Measurements from ENCODE around the gene TMED4.
"Not testable (repeated sequence)": the region's sequence is repeated elsewhere in the genome, so short reads cannot be mapped to it uniquely, and the experiment has no call there.

TMED4 gene

DNA sequence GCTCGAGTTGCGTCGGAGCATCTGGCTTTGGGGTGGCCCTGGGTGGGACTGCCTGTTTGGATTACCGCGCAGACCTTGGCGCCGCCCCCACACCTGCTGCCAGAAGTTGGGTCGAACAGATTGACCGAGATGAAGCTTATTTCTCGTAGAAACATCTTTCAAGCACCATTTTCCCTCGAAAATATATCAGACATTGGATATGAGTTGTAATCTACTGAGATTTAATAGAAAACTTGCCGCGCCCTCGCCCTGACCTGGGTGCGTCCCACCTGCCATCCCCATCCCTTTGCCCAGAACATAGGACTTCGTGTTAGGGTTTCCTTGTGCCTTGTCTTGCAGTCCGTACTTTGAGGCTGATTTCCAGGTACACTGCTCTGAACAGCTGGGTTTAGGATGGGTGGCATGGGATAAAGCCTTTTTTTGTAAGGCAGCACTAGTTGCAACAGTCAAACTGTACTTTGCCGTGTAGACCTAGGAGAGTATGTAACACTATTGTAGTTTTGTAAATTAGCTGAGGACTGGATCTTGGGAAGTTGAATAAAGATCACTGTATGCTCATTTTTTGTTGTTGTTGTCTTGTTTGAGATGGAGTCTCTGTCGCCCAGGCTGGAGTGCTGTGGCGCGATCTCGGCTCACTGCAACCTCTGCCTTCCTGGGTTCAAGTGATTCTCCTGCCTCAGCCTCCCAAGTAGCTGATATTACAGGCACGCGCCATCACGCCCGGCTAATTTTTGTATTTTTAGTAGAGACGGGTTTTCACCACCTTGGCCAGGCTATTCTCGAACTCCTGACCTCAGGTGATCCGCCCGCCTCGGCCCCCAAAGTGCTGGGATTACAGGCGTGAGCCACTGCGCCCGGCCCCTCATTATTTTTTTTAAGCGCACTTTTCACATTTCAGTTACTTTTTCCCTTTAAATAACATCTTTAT lies 25.4 kb upstream of the TMED4 start:
- peak overlapping the region; percentile 72 for H3K4me3 ChIP-seq (ENCODE audit: low read depth, low read length)

- peak within 1 kb of the TSS; percentile 72 for H3K4me3 ChIP-seq (ENCODE audit: low read depth, low read length)
Measured at GRCh38 chr7:44606341-44607140, 24.5 kb upstream of the TMED4 start, which contains the start of gene OGDH. OGDH (plus strand) TSS chr7:44606627; CDS start chr7:44624344, 17,717 bp downstream.

- H3K4me3 ChIP-seq (ENCODE audit: low read depth, low read length): no peak overlapping the region
Measured at GRCh38 chr7:44604941-44605340, 22.9 kb upstream of the TMED4 start.

- no peak overlapping the region for H3K4me3 ChIP-seq (ENCODE audit: low read depth, low read length)
Measured at GRCh38 chr7:44603193-44603592, 21.2 kb upstream of the TMED4 start.

DNA sequence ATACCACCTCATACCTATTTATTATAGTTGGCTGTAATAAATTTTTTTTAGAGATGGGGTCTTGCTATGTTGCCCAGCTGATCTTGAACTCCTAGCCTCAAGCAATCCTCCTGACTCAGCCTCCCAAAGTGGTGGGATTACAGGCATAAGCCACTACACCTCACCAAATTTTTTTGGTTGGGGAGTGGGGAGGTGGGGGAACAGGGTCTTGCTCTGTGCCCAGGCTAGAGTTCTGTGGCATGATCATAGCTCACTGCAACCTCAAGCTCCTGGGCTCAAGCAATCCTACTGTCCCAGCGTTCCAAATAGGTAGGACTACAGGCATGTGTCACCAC lies 20.5 kb upstream of the TMED4 start:
- no peak overlapping the region for H3K4me3 ChIP-seq (ENCODE audit: low read depth, low read length)

DNA sequence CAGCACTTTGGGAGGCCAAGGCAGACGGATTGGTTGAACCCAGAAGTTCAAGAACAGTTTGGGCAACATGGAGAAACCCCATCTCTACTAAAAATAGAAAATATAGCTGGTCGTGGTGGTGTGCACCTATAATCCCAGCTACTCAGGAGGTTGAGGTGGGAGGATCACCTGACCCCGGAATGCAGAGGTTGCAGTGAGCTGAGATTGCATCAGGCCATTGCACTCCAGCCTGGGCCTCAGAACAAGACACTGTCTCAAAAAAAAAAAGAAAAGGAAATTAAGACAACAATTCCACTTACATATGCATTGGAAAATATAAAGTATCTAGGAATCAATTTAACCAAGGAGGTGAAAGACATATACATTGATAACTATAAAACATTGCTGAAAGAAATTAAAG lies 17.2 kb upstream of the TMED4 start:
- no peak overlapping the region for H3K4me3 ChIP-seq (ENCODE audit: low read depth, low read length)

GRCh38 chr7:44597181-44597580 lies 15.2 kb upstream of the TMED4 start:
- not testable (repeated sequence) for H3K4me3 ChIP-seq (ENCODE audit: low read depth, low read length)

DNA sequence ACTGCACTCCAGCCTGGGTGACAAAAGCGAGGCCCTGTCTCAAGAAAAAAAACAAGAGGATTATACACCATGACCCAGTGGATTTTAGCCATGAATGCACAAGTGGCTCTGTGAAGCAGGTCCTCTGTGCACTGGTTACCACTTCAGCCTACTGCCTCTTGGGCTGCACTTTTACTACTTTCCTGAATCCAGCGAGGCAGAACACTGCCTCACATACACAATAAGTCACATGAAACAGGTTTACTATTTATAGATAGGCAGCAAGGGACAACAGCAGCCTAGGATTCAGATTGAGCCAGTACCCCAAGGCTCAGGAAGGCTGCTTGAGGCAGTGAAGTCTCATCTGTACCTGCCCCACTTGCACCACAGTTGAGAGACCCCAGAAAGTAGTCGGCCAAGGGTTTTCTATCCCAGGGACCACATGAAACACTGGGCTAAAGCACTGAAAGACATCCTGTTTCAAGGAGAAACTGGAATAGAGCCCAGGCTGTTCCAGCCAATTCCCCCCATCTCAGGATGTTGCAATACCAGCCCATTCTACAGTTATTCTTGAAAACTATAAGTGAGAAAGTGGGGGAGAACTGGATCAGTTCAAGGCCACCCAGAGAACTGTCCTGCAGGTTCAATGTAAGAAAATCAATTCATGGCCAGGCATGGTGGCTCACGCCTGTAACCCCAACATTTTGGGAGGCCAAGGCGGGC lies 14.1 kb upstream of the TMED4 start:
- H3K4me3 ChIP-seq (ENCODE audit: low read depth, low read length): no peak overlapping the region

DNA sequence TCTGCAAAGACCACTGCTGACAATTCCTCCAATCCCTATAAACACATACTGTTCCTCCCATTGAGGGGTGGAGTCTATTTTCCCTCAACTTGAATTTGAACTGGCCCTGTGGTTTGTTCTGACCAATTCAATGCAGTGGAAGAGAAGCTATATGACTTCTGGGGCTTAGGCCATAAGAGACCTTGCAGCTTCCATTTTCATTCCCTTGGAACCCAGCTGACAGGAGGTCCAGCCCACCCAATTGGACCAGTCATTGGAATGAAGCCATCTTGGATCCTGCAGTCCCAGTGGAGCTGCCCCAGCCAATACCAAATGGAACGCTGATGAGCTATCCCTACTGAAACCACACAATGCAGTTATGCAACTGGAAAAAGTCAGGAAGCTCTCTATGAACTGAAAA lies 8.9 kb upstream of the TMED4 start:
- H3K4me3 ChIP-seq (ENCODE audit: low read depth, low read length): no peak overlapping the region

GRCh38 chr7:44587843-44588711 lies 6.0 kb upstream of the TMED4 start:
- no peak overlapping the region for H3K4me3 ChIP-seq (ENCODE audit: low read depth, low read length)

- peak overlapping the region; percentile 82 for H3K4me3 ChIP-seq (ENCODE audit: low read depth, low read length)
Measured at GRCh38 chr7:44583146-44583865, 1.3 kb upstream of the TMED4 start.

- H3K4me3 ChIP-seq (ENCODE audit: low read depth, low read length): peak overlapping the region; percentile 82
Measured at GRCh38 chr7:44580945-44581878, 819 bp downstream of the TMED4 start.

- no peak overlapping the region for H3K4me3 ChIP-seq (ENCODE audit: low read depth, low read length)
Measured at GRCh38 chr7:44576228-44576627, 5.8 kb downstream of the TMED4 start.

GRCh38 chr7:44575054-44575453 lies 7.0 kb downstream of the TMED4 start:
- no peak overlapping the region for H3K4me3 ChIP-seq (ENCODE audit: low read depth, low read length)

DNA sequence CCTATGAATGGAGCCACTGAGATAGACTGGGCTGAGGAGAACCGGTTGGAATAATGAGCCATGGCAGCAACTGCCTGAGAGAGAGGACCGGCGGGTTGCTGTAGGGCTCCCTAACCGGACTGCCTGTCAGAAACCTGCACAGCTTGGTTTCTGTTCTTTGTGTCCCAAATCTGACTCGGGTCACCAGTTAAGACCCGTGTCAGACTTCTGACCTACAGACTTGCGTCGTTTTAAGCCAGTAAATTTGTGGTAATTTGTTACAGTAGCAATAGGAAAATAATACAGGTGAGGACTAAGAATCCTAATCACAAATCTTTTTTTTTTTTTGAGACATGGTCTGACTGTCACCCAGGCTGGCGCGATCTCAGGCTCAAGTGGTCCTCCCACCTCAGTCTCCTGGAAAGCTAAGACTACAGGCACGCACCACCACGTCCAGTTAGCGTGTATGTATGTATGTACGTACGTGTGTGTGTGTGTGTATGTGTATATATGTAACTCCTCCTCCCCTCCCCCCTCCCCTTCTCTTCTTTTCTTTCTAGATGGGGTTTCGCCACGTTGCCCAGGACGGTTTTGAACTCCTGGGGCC lies 7.7 kb downstream of the TMED4 start:
- peak overlapping the region; percentile 98 for H3K4me3 ChIP-seq (ENCODE audit: low read depth, low read length)

DNA sequence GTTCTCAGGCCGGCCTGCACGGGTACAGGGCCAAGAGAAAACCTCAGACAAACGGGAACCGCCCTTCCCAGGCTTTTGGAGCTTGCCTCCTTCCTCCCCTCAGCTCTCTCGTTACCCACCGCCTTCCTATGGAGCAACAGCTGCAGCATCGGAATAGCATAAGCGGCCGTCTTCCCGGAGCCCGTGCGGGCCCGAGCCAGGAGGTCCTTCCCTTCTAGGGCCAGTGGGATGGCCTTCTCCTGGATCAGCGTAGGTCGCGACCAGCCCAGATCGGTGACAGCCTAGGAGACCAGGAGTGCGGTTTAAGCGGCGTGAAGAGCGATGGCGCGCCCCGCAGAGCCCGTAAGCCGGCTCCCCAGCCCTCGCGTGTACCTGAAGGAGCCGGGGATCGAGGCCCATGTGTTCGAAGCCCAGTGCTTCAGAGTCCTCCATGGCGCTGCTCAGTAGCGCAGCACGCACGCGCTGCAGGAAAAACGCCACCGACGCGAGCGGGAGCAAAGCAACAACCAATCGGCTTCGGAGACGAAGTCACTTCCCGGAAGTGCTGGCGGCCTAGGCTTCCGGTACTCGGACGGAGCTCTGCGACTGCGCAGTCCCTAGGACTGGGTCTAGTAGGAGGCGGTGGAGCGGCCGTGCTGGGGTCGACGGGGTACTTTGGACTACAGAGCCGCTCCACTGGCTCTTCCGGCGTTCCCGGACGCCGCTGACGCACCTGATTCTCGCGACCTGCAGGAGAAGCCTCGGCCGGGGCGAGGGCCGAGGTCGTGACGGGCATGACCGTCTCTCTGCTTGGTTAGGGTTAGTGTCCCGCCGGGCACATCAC lies 8.4 kb downstream of the TMED4 start, which contains the start of gene DDX56:
Gene DDX56, minus strand, starts transcription at position 445 of the 823 bp plus-strand sequence. Its CDS starts 13 bp downstream, at position 432.
- H3K4me3 ChIP-seq (ENCODE audit: low read depth, low read length): peak within 1 kb of the TSS; percentile 98

DNA sequence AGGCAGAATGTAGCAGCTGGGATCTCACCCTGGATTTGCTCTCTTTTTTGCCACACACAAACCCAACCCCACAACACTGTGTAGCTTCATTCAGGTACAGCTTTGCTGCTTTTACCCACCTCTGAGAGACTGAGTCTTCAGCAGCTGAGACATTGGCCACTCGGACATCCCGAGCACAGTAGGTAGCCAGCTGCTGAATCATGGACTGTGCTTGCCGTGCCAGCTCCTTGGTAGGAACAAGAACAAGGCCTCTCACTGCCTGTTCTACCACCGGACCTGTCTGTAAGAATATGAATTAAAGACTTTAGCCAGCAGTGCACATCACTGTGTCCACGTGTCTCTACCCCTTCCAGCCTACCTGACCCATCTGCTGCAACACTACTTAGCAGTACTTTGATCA lies 9.3 kb downstream of the TMED4 start:
- H3K4me3 ChIP-seq (ENCODE audit: low read depth, low read length): peak overlapping the region; percentile 98
